NCI-H2171 (cell line): ENCODE measurements around the gene PRORP.
"Not testable (repeated sequence)": the region's sequence is repeated elsewhere in the genome, so short reads cannot be mapped to it uniquely, and the experiment has no call there.

ENCODE experiments used
- DNase-seq: peaks from one replicate; lab custom pipeline; 2025; lab: John Stamatoyannopoulos, UW

The PRORP gene

DNA sequence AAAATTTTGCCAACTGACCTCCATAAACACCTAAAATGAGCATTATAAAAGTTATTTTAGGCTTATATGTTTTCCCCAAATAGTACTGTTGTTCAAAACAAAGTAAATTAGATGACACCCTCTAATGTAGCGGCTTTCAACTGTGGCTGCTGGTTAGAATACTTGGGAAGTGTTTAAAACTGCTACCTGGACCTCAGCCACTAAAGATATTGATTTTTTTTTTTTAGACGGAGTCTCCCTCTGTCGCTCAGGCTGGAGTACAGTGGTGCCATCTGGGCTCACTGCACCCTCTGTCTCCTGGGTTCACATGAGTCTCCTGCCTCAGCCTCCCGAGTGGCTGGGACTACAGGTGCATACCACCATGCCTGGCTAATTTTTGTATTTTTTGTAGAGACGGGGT is 16.2 kb downstream of the PRORP start:
- no peak for DNase-seq

- DNase-seq: no peak
These were observed 18.6 kb downstream of the PRORP start for GRCh38 chr14:35140718-35141581.

DNA sequence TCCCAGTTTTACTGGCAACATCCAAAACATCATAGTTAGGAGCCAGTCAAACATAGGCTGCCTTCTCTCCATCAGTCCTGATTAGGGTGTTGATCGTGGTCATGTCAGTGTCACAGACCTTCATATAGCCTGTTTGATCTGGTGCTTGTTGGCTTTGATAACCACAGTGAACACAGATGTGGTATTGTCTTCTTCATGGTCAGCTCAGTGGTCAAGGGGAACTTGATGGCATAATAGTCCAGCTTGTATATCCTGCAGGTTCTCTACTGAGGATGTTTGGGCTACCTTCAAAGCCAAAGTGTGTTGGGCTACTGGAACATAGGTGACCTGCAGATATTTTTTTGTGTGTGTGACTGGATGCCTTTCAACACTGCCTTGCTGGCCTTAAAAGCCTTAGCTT is 21.7 kb downstream of the PRORP start:
- no peak for DNase-seq

DNA sequence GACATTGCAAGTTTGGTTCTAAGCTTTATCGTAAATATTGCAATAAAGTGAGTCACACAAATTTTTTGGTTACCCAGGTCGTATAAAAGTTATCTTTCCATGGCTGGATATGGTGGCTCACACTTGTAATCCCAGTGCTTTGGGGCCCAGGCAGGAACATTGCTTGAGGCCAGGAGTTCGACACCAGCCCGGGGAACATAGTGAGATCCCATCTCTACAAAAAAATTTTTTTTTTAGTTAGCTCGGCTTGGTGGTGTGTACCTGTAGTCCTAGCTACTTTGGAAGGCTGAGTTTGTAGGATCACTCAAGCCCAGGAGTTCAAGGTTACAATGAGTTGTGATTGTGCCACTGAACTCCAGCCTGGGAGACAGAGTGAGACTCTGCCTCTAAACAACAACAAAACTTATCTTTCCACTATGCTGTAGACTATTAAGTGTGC is 24.4 kb downstream of the PRORP start:
- DNase-seq: no peak

DNA sequence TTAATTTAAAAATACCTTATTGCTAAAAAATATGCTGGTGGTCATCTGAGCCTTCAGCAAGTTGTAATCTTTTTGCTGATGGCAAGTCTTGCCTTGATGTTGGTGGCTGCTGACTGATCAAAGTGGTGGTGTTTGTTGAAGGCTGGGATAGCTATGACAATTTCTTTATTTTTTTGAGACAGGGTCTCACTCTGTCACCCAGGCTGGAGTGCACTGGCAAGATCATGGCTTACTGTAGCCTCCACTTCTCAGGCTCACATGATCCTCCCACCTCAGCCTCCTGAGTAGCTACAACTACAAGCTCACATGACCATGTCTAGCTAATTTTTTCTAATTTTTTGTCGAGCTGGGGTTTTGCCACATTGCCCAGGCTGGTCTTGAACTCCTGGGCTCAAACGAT is 24.8 kb downstream of the PRORP start:
- no peak for DNase-seq

DNA sequence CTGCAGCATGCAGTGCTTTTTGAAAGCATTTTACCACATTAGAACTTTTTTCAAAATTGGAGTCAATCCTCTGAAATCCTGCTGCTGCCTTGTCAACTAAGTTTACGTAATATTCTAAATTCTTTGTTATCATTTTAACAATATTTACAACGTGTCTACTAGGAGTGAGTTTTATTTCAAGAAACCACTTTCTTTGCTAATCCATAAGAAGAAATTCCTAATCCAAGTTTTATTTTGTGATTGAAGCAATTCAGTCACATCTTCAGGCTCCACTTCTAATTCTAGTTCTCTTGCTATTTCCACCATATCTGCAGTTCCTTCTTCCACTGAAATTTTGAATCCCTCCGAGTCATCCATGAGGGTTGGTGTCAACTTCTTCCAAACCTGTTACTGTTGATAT is 25.4 kb downstream of the PRORP start:
- DNase-seq: no peak

DNA sequence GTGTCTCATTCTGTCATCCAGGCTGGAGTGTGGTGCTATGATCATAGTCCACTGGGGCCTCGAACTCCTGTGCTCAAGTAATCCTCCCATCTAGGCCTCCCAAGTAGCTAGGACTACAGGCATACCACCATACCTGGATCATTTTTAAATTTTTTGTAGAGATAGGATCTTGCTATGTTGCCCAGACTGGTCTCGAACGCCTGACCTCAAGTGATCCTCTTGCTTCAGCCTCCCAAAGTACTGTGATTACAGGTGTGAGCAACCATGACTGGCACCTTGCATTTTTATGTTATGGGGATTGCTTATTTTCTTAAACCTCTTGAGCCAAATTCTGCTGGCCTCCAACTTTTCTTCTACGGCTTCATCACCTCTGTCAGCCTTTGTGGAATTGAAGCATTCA is 26.9 kb downstream of the PRORP start:
- DNase-seq: no peak

- not testable (repeated sequence) for DNase-seq
These were observed 30.2 kb downstream of the PRORP start for GRCh38 chr14:35152531-35152930.

- DNase-seq: no peak
These were observed 31.7 kb downstream of the PRORP start for GRCh38 chr14:35154016-35154415.

DNA sequence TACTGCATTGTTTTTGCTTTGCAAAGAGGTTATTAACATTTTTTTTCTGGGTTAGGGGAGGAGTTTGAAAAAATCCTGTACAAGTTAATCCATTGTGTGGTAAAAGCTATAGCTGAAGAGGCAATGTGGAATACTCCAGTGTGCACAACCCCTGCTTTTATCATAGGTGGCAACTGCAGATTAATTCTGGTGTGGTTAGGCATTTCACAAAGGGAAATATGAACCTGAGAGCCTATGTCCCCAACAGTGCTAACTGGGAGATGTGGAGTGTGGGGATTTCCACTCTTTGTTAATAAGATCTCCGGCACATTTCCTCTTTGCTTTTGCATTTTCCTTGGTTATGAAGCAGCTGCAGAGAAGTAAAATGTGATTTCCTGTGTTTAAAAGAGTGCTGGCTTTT is 33.6 kb downstream of the PRORP start:
- DNase-seq: no peak

GRCh38 chr14:35158491-35158890 is 36.1 kb downstream of the PRORP start:
- DNase-seq: no peak

DNA sequence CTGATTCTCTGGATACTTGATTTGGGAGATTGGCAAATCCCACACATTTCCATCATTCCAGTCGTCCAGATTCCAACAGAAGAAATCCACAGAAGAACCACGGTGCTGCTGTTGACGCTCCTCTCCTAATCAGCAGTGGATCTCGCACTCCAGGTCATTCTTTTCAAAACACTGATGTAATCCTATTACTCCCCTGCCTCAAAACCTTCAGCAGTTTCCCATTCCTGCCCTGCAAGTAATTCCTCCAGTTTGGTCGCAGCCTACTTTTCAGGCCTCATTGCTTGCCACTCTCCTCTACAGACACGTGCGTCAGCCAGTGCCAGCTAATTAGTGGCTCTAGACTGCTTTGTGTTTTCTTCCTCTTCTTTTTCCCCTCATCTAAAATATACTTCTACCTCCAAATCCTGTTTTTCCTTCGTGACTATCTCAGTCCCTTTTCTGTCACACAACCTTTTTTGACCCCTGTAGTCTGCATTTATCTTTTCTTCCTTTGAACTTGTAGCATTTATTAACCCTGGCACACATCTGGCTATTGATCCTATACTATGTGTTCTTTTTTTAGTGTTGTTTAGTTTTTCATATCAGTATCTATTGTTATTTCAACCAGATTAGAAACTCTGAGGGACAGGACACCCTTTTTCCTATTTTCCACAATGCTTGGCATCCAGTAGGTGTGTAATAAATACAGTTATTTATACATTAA is 36.8 kb downstream of the PRORP start:
- DNase-seq: no peak

DNA sequence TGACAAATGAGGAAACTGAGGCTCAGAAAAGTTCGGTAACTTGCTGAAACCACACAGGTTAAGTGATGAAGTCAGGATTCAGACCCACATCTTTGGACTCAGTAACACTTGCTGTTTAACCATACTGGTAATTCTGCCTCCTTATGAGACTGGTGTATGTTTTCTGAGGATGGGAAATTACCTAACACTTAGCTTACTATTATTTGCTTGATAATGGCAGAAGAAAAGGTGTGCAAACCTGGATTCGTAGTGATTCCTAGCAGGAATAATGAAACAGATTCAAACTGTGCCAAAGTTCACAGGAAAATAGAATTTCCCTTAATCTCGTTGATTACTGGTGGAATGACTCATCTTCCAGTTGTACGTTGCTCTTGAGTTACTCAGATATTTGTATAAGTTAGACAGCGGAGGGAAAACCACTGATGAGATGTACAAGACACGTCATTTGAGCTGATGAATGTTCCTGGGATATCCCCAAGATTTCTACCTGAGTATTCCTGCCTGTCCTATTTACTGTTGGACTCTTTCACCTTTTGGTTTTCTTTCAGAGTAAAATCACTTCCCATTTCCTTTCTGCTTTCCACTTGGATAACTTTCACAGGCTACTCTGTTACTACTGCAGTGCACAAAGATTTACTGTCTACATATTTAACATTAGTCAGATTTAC is 37.5 kb downstream of the PRORP start:
- no peak for DNase-seq

DNA sequence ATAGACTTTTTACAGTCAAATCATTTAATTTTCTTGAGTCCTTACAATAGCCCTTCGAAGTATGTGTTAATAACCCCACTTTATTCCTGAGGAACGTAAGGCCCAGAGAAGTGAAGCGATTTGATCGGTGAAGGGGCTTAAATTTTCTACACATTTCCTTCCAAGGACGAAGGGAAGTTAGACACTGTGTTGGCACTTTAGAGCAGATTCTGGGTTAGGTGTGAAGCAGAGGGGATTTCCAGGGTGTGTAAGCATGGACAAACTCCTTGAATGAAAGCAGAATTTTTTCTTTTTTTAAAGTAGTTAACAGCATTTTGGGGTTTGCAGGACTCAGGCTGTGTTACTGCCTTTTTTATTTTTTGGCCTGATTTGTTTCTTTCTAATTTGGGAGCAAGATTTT is 38.9 kb downstream of the PRORP start:
- no peak for DNase-seq

GRCh38 chr14:35163384-35163783 is 41.0 kb downstream of the PRORP start:
- no peak for DNase-seq

GRCh38 chr14:35164849-35165248 is 42.5 kb downstream of the PRORP start:
- DNase-seq: no peak

DNA sequence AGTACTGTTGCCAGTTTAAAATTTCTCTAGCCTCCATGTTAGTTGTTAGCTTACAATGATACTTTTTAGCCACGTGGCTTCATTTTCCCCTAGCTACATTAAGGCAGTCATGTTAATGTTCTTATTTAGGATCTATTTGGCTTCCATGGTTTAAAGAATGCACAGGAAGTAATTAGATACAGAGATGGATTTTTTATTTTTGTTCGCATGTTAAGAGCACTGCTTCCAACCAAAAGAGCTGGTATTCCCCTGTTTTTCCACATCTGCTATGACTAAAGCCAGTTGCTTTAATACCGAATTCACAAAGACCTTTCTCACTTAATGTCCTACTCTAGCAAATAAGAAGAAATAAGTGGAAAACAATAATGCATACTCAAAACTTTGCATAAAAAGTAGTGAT is 45.1 kb downstream of the PRORP start:
- no peak for DNase-seq
